BLaER1 treated with 17β-estradiol and CSF1 and Interleukin-3, amounts not matched to agents 10 nM and 100 nM (cell line): ENCODE results near the gene CFAP20DC.
"Not testable (repeated sequence)": the region's sequence is repeated elsewhere in the genome, so short reads cannot be mapped to it uniquely, and the experiment has no call there.

Source experiments
- H3K27ac ChIP-seq, 11 experiments: shearing (Covaris generic); formaldehyde crosslinking; 2 replicates each; pipeline ENCODE4 v1.8.1; 2022
- H3K27me3 ChIP-seq, 11 experiments: shearing (Covaris generic); formaldehyde crosslinking; 2 replicates each; pipeline ENCODE4 v1.8.1; 2022
- H3K36me3 ChIP-seq, 11 experiments: shearing (Covaris generic); formaldehyde crosslinking; 2 replicates each; pipeline ENCODE4 v1.8.1; 2022
- H3K4me1 ChIP-seq, 10 experiments: shearing (Covaris generic); formaldehyde crosslinking; 2 replicates each; pipeline ENCODE4 v1.8.1; 2022
- H3K4me2 ChIP-seq, 11 experiments: shearing (Covaris generic); formaldehyde crosslinking; 2 replicates each; pipeline ENCODE4 v1.8.1; 2022
- H3K4me3 ChIP-seq, 10 experiments: shearing (Covaris generic); formaldehyde crosslinking; 2 replicates each; pipeline ENCODE4 v1.8.1; 2022
- H3K9ac ChIP-seq, 11 experiments: shearing (Covaris generic); formaldehyde crosslinking; 2 replicates each; pipeline ENCODE4 v1.8.1; 2022
- H3K9me3 ChIP-seq, 11 experiments: shearing (Covaris generic); formaldehyde crosslinking; replicated peaks in 1 of 11; 2 replicates each; pipeline ENCODE4 v1.8.1; 2022
- H4K20me1 ChIP-seq, 11 experiments: shearing (Covaris generic); formaldehyde crosslinking; 2 replicates each; pipeline ENCODE4 v1.8.1; 2022
- Cebpa-rat ChIP-seq, 11 experiments: shearing (Covaris generic); IDR thresholded peaks; 2 replicates each; pipeline ENCODE4 v1.8.1; 2022

Gene CFAP20DC

DNA sequence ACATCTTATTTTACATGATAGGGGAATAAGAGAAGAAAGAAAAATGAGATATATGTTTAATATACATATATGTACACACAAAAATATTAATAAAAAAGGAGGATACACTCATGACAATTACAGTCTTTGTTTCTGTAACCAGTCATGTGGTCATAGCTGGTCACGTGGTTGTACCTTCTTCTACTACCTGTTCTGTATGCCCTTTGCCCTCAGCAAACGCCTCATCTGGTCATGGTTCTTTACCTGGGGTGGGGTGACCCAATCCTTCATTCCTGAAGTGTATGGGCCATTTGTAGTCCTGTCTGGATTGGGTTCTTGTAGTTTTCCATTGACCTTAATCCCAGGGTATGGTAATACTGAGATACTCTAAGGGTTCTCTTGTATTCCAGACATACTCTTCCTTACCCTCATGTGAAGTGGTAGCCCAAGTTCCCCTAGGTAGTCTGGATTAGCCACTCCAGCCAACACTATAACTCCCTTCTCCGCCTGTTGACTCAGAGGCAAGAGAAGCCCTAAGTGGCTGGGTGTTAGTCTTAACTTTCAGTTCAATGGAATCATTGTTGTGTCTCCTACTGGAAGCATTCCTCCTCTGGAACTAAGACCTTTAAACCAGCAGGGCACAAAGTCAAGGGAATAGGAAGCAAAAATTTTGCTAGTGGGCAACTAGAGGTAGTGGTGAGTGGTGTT lies 336.0 kb downstream of the CFAP20DC start:
- Histone ChIP-seq H3K36me3 (no peaks in the 10 kb centered on the region), H3K4me1 (no peaks in the 10 kb centered on the region), H3K9me3 (peaks cover 23 to 50% (median 36%) of the 10 kb centered on the region in 11 experiments; a peak in 21 of 22 replicates), H3K27me3 (no peaks in the 10 kb centered on the region), H3K9ac (no peak overlapping the region), H4K20me1 (no peaks in the 10 kb centered on the region), H3K4me3 (no peak overlapping the region), H3K4me2 (no peak overlapping the region), H3K27ac (no peak overlapping the region)
- no peak for TF ChIP-seq Cebpa-rat (IDR thresholded peaks at IDR 0.05)

- Histone ChIP-seq H3K4me3 (no peak overlapping the region), H3K27me3 (no peaks in the 10 kb centered on the region), H3K9me3 (peaks cover 30 to 55% (median 40%) of the 10 kb centered on the region in 11 experiments; a peak in 21 of 22 replicates), H3K27ac (no peak overlapping the region), H4K20me1 (no peaks in the 10 kb centered on the region), H3K4me2 (no peak overlapping the region), H3K9ac (no peak overlapping the region), H3K4me1 (0 out of 20 replicates have a peak, but pooled peaks cover 0 to 3% (median 0%) of the 10 kb centered on the region in 10 experiments), H3K36me3 (no peaks in the 10 kb centered on the region)
- TF ChIP-seq Cebpa-rat (IDR thresholded peaks at IDR 0.05) = no peak
Observed at GRCh38 chr3:58711871-58712270, 338.0 kb downstream of the CFAP20DC start.

GRCh38 chr3:58708983-58709382 lies 340.8 kb downstream of the CFAP20DC start:
- not testable (repeated sequence) for H4K20me1 ChIP-seq, H3K4me3 ChIP-seq, H3K27ac ChIP-seq, H3K27me3 ChIP-seq, H3K9ac ChIP-seq, H3K36me3 ChIP-seq, H3K4me2 ChIP-seq
- H3K9me3 ChIP-seq = peaks cover 11 to 27% (median 17%) of the 10 kb centered on the region in 11 experiments; a peak in 17 of 22 replicates
- peaks cover 0 to 19% (median 10%) of the 10 kb centered on the region in 10 experiments; a peak in 10 of 20 replicates for H3K4me1 ChIP-seq

- Histone ChIP-seq H3K4me2 (no peak overlapping the region), H3K27me3 (no peaks in the 10 kb centered on the region), H3K9ac (no peak overlapping the region), H3K4me3 (no peak overlapping the region), H3K4me1 (peaks cover 0 to 19% (median 10%) of the 10 kb centered on the region in 10 experiments; a peak in 10 of 20 replicates), H4K20me1 (no peaks in the 10 kb centered on the region), H3K36me3 (no peaks in the 10 kb centered on the region), H3K9me3 (peaks cover 11 to 31% (median 20%) of the 10 kb centered on the region in 11 experiments; a peak in 17 of 22 replicates), H3K27ac (no peak overlapping the region)
- TF ChIP-seq Cebpa-rat (IDR thresholded peaks at IDR 0.05) = no peak
Observed at GRCh38 chr3:58708116-58708791, 341.6 kb downstream of the CFAP20DC start.

- Histone ChIP-seq H3K4me3 (no peak overlapping the region), H3K9me3 (peaks cover 11 to 35% (median 20%) of the 10 kb centered on the region in 11 experiments; a peak in 18 of 22 replicates), H3K27ac (no peak overlapping the region), H3K4me1 (peaks cover 0 to 19% (median 10%) of the 10 kb centered on the region in 10 experiments; a peak in 10 of 20 replicates), H3K27me3 (no peaks in the 10 kb centered on the region), H3K36me3 (no peaks in the 10 kb centered on the region), H4K20me1 (no peaks in the 10 kb centered on the region), H3K4me2 (no peak overlapping the region), H3K9ac (no peak overlapping the region)
- no peak for TF ChIP-seq Cebpa-rat (IDR thresholded peaks at IDR 0.05)
Observed at GRCh38 chr3:58707390-58707930, 342.4 kb downstream of the CFAP20DC start.

GRCh38 chr3:58706395-58707167 lies 343.2 kb downstream of the CFAP20DC start:
- H3K4me1 ChIP-seq = peaks cover 0 to 19% (median 10%) of the 10 kb centered on the region in 10 experiments; a peak in 10 of 20 replicates
- H3K9me3 ChIP-seq = peaks cover 11 to 40% (median 22%) of the 10 kb centered on the region in 11 experiments; a peak in 19 of 22 replicates
- H3K27me3 ChIP-seq = no peaks in the 10 kb centered on the region
- no peak for TF ChIP-seq Cebpa-rat (IDR thresholded peaks at IDR 0.05)
- no peaks in the 10 kb centered on the region for H3K36me3 ChIP-seq
- H3K4me3 ChIP-seq = no peak overlapping the region
- H3K27ac ChIP-seq = no peak overlapping the region
- H3K4me2 ChIP-seq = no peak overlapping the region
- no peak overlapping the region for H3K9ac ChIP-seq
- no peaks in the 10 kb centered on the region for H4K20me1 ChIP-seq

DNA sequence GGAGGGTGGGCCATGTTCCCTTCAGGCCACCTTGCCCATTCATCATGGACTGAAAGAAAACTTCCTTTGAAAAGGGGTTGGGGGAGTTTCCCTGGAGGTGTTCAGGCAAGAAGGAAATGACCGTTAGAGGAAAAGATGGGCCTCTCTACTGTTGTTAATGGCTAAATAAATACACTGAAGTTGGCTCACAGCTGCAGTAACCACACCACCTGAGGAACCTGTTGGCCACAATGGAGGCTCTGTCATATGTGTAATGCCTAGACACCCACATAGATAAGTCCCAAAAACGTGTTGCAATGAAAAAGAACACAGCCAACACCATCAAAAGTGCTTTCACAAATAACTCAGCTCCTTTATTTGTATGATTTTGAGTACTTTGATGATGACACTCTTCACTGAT lies 345.1 kb downstream of the CFAP20DC start:
- Histone ChIP-seq H3K9me3 (peaks cover 11 to 39% (median 22%) of the 10 kb centered on the region in 11 experiments; a peak in 19 of 22 replicates), H3K27ac (no peak overlapping the region), H3K36me3 (no peaks in the 10 kb centered on the region), H3K4me1 (peaks cover 0 to 19% (median 10%) of the 10 kb centered on the region in 10 experiments; a peak in 10 of 20 replicates), H4K20me1 (no peaks in the 10 kb centered on the region), H3K27me3 (no peaks in the 10 kb centered on the region), H3K4me2 (peak overlapping the region in 6 of 11 experiments; percentile 25 to 64 (median 42); a peak in 11 of 22 replicates), H3K4me3 (no peak overlapping the region), H3K9ac (no peak overlapping the region)
- no peak for TF ChIP-seq Cebpa-rat (IDR thresholded peaks at IDR 0.05)

DNA sequence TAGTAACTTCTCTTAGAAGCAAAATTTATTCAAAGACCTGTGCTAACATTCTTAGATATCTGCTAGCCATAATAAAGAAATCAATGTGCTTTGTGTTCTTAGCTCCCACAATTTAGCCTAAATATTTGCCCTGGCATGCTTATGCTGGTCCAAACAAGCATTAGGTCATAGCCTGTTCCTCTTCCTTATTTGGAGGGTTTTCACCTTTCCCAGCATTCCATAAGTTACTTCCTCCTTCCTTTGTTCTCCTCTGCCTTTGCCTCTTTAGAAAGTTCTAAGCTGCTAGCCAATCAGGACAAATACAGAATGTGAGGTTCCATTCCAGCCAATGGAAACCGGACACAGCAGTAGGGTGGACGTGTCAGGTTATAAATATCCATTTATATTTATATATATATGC lies 345.5 kb downstream of the CFAP20DC start:
- H3K4me2 ChIP-seq = peak overlapping the region in 6 of 11 experiments; percentile 25 to 64 (median 42); a peak in 10 of 22 replicates
- not testable (repeated sequence) for H3K27ac ChIP-seq, H3K27me3 ChIP-seq

More for the DNA sequence above, 345.5 kb downstream of the CFAP20DC start:
- peaks cover 0 to 19% (median 10%) of the 10 kb centered on the region in 10 experiments; a peak in 10 of 20 replicates for H3K4me1 ChIP-seq
- not testable (repeated sequence) for H4K20me1 ChIP-seq, H3K4me3 ChIP-seq, H3K36me3 ChIP-seq, H3K9ac ChIP-seq
- H3K9me3 ChIP-seq = peaks cover 9 to 35% (median 21%) of the 10 kb centered on the region in 11 experiments; a peak in 19 of 22 replicates
